ENCODE measurements around the gene MSANTD1.

The MSANTD1 gene

DNA sequence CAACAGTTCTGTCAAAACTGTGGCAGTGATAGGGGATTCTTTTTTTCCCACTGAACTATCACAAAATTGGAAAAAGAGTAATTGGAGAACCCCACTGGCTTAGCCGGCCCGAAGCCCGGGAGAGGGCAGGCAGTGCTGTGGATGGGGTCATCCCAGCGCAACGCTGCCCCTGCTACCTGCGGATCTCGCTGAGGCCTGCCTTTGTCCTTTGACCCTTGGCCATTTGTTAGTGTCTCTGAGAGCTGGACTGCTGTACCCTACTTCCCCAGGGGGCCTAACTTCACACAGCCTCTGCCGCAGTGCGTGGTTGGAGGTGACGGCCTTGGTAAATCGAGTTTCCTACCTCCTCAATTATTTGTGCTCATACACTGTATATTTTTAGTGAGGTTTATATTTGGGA is 43.0 kb upstream of the MSANTD1 start:
- Histone ChIP-seq H3K27ac (ENCODE audit: low read length, poor library complexity, severe bottlenecking) (no peak overlapping the region), H2BK5ac (ENCODE audit: low read depth, low read length, poor library complexity, severe bottlenecking) (no peak overlapping the region), H4K91ac (ENCODE audit: low read length) (no peak overlapping the region), H4K8ac (ENCODE audit: low read length) (peak overlapping the region; percentile 12), H2BK12ac (ENCODE audit: low read length in 2 of 2) (no peak overlapping the region), H3K9me3 (ENCODE audit: control insufficient read depth, low read length) (no peaks in the 10 kb centered on the region), H3K14ac (ENCODE audit: low read length in 2 of 2) (no peak overlapping the region), H3K4me2 (ENCODE audit: low read length, poor library complexity, severe bottlenecking) (no peak overlapping the region), H2BK15ac (ENCODE audit: low read depth, poor library complexity, severe bottlenecking) (no peak overlapping the region), H3K9ac (ENCODE audit: low read length) (no peak overlapping the region), H2BK120ac (ENCODE audit: low read depth, low read length) (no peak overlapping the region), H3K27me3 (ENCODE audit: control insufficient read depth in 1 of 2, insufficient read depth in 1 of 2, low read length in 2 of 2) (no peaks in the 10 kb centered on the region), H3K79me1 (replicated peaks; ENCODE audit: low read length, poor library complexity, severe bottlenecking) (peaks cover 15% of the 10 kb centered on the region), H3K18ac (ENCODE audit: low read depth in 1 of 2, low read length in 2 of 2) (no peak overlapping the region), H3K23ac (ENCODE audit: low read length in 2 of 2) (no peak overlapping the region), H3K4ac (ENCODE audit: low read depth in 1 of 2, low read length in 2 of 2) (no peak overlapping the region), H3K36me3 (ENCODE audit: control insufficient read depth in 1 of 2, insufficient read depth in 2 of 2, low read depth in 1 of 2, low read length in 2 of 2) (peaks cover 46 to 60% of the 10 kb centered on the region in 2 experiments), H3K4me1 (ENCODE audit: control insufficient read depth, insufficient read depth, low read depth, low read length) (no peaks in the 10 kb centered on the region), H2AFZ (ENCODE audit: low read depth, low read length) (no peak overlapping the region), H3K4me3 (ENCODE audit: insufficient read depth in 1 of 2, low read depth in 1 of 2, low read length in 2 of 2) (no peak overlapping the region), H2AK5ac (ENCODE audit: low read length, severe bottlenecking) (no peak overlapping the region)
- DNase-seq: no peak
- 95% methylated on average over 7 of the region's 11 CpGs for WGBS

GRCh38 chr4:3206439-3207100 is 42.4 kb upstream of the MSANTD1 start:
- Histone ChIP-seq H3K4me2 (ENCODE audit: low read length, poor library complexity, severe bottlenecking) (no peak overlapping the region), H4K8ac (ENCODE audit: low read length) (no peak overlapping the region), H3K4ac (ENCODE audit: low read depth in 1 of 2, low read length in 2 of 2) (no peak overlapping the region), H2BK5ac (ENCODE audit: low read depth, low read length, poor library complexity, severe bottlenecking) (no peak overlapping the region), H3K4me1 (ENCODE audit: control insufficient read depth, insufficient read depth, low read depth, low read length) (no peaks in the 10 kb centered on the region), H2BK120ac (ENCODE audit: low read depth, low read length) (no peak overlapping the region), H3K36me3 (ENCODE audit: control insufficient read depth in 1 of 2, insufficient read depth in 2 of 2, low read depth in 1 of 2, low read length in 2 of 2) (peaks cover 46 to 61% of the 10 kb centered on the region in 2 experiments), H3K4me3 (ENCODE audit: insufficient read depth in 1 of 2, low read depth in 1 of 2, low read length in 2 of 2) (no peak overlapping the region), H3K14ac (ENCODE audit: low read length in 2 of 2) (no peak overlapping the region), H4K91ac (ENCODE audit: low read length) (no peak overlapping the region), H3K79me1 (replicated peaks; ENCODE audit: low read length, poor library complexity, severe bottlenecking) (peaks cover 15% of the 10 kb centered on the region), H3K9me3 (ENCODE audit: control insufficient read depth, low read length) (no peaks in the 10 kb centered on the region), H2BK12ac (ENCODE audit: low read length in 2 of 2) (no peak overlapping the region), H3K27ac (ENCODE audit: low read length, poor library complexity, severe bottlenecking) (no peak overlapping the region), H3K23ac (ENCODE audit: low read length in 2 of 2) (no peak overlapping the region), H2AFZ (ENCODE audit: low read depth, low read length) (no peak overlapping the region), H3K9ac (ENCODE audit: low read length) (no peak overlapping the region), H3K27me3 (ENCODE audit: control insufficient read depth in 1 of 2, insufficient read depth in 1 of 2, low read length in 2 of 2) (no peaks in the 10 kb centered on the region), H2BK15ac (ENCODE audit: low read depth, poor library complexity, severe bottlenecking) (no peak overlapping the region), H2AK5ac (ENCODE audit: low read length, severe bottlenecking) (no peak overlapping the region), H3K18ac (ENCODE audit: low read depth in 1 of 2, low read length in 2 of 2) (no peak overlapping the region)
- WGBS: 96% methylated on average over 16 of the region's 18 CpGs
- no peak for DNase-seq

GRCh38 chr4:3207531-3208037 is 41.4 kb upstream of the MSANTD1 start:
- no peak overlapping the region for H3K4me2 ChIP-seq (ENCODE audit: low read length, poor library complexity, severe bottlenecking)
- no peak overlapping the region for H3K23ac ChIP-seq (ENCODE audit: low read length in 2 of 2)
- no peak overlapping the region for H4K91ac ChIP-seq (ENCODE audit: low read length)
- H3K14ac ChIP-seq (ENCODE audit: low read length in 2 of 2): no peak overlapping the region
- no peak overlapping the region for H3K4me3 ChIP-seq (ENCODE audit: insufficient read depth in 1 of 2, low read depth in 1 of 2, low read length in 2 of 2)
- no peak overlapping the region for H2BK5ac ChIP-seq (ENCODE audit: low read depth, low read length, poor library complexity, severe bottlenecking)
- no peak overlapping the region for H2BK15ac ChIP-seq (ENCODE audit: low read depth, poor library complexity, severe bottlenecking)
- H3K4ac ChIP-seq (ENCODE audit: low read depth in 1 of 2, low read length in 2 of 2): no peak overlapping the region
- no peak overlapping the region for H2BK120ac ChIP-seq (ENCODE audit: low read depth, low read length)
- no peak overlapping the region for H3K18ac ChIP-seq (ENCODE audit: low read depth in 1 of 2, low read length in 2 of 2)
- DNase-seq: peak; percentile 12
- H3K27ac ChIP-seq (ENCODE audit: low read length, poor library complexity, severe bottlenecking): peak overlapping the region; percentile 8
- no peak overlapping the region for H2AK5ac ChIP-seq (ENCODE audit: low read length, severe bottlenecking)
- no peaks in the 10 kb centered on the region for H3K4me1 ChIP-seq (ENCODE audit: control insufficient read depth, insufficient read depth, low read depth, low read length)
- no peak overlapping the region for H3K9ac ChIP-seq (ENCODE audit: low read length)
- 96% methylated on average over 3 of the region's 5 CpGs for WGBS
- H3K36me3 ChIP-seq (ENCODE audit: control insufficient read depth in 1 of 2, insufficient read depth in 2 of 2, low read depth in 1 of 2, low read length in 2 of 2): peaks cover 53 to 64% of the 10 kb centered on the region in 2 experiments
- H3K9me3 ChIP-seq (ENCODE audit: control insufficient read depth, low read length): no peaks in the 10 kb centered on the region
- no peak overlapping the region for H2BK12ac ChIP-seq (ENCODE audit: low read length in 2 of 2)
- H3K79me1 ChIP-seq (replicated peaks; ENCODE audit: low read length, poor library complexity, severe bottlenecking): peaks cover 13% of the 10 kb centered on the region
- no peak overlapping the region for H2AFZ ChIP-seq (ENCODE audit: low read depth, low read length)
- H3K27me3 ChIP-seq (ENCODE audit: control insufficient read depth in 1 of 2, insufficient read depth in 1 of 2, low read length in 2 of 2): no peaks in the 10 kb centered on the region
- H4K8ac ChIP-seq (ENCODE audit: low read length): no peak overlapping the region

DNA sequence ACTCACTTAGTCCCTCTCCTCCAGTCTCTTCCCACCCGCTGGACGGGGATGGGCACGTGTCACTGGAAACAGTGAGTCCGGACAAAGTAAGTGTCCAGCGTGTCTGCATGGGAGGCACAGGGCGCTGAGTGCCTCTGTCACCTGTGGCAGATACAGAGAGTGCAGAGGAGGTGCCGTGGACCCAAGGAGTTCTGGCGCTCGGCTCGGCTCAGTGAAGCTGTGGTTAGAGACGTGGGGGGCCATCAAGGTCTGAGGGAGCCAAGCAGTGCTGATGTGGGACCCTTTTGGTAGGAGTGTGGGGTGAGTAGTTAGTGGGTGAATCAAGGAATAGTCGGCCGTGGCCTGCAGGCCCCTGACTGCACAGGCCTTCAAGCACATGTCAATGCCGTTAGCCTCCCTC is 40.1 kb upstream of the MSANTD1 start:
- Histone ChIP-seq H4K8ac (ENCODE audit: low read length) (no peak overlapping the region), H3K27me3 (ENCODE audit: control insufficient read depth in 1 of 2, insufficient read depth in 1 of 2, low read length in 2 of 2) (no peaks in the 10 kb centered on the region), H2BK15ac (ENCODE audit: low read depth, poor library complexity, severe bottlenecking) (no peak overlapping the region), H4K91ac (ENCODE audit: low read length) (no peak overlapping the region), H2AK5ac (ENCODE audit: low read length, severe bottlenecking) (no peak overlapping the region), H3K4me1 (ENCODE audit: control insufficient read depth, insufficient read depth, low read depth, low read length) (no peaks in the 10 kb centered on the region), H2BK12ac (ENCODE audit: low read length in 2 of 2) (no peak overlapping the region), H3K18ac (ENCODE audit: low read depth in 1 of 2, low read length in 2 of 2) (no peak overlapping the region), H3K4ac (ENCODE audit: low read depth in 1 of 2, low read length in 2 of 2) (no peak overlapping the region), H3K27ac (ENCODE audit: low read length, poor library complexity, severe bottlenecking) (no peak overlapping the region), H3K4me3 (ENCODE audit: insufficient read depth in 1 of 2, low read depth in 1 of 2, low read length in 2 of 2) (no peak overlapping the region), H2AFZ (ENCODE audit: low read depth, low read length) (no peak overlapping the region), H3K4me2 (ENCODE audit: low read length, poor library complexity, severe bottlenecking) (no peak overlapping the region), H2BK120ac (ENCODE audit: low read depth, low read length) (no peak overlapping the region), H3K9ac (ENCODE audit: low read length) (no peak overlapping the region), H3K36me3 (ENCODE audit: control insufficient read depth in 1 of 2, insufficient read depth in 2 of 2, low read depth in 1 of 2, low read length in 2 of 2) (peaks cover 61 to 74% of the 10 kb centered on the region in 2 experiments), H3K14ac (ENCODE audit: low read length in 2 of 2) (no peak overlapping the region), H3K79me1 (replicated peaks; ENCODE audit: low read length, poor library complexity, severe bottlenecking) (peaks cover 8% of the 10 kb centered on the region), H3K9me3 (ENCODE audit: control insufficient read depth, low read length) (no peaks in the 10 kb centered on the region), H2BK5ac (ENCODE audit: low read depth, low read length, poor library complexity, severe bottlenecking) (no peak overlapping the region), H3K23ac (ENCODE audit: low read length in 2 of 2) (no peak overlapping the region)
- 98% methylated on average over 12 of the region's 14 CpGs for WGBS
- no peak for DNase-seq

Data from mesenchymal stem cell (in vitro differentiated cells and primary cell).